Measurements from ENCODE around the gene SS18L1. TPM values are rescaled to one million over a fixed set of nuclear protein-coding genes. Genes with fewer than 3 reads are reported as not detected.

Gene SS18L1
- total RNA-seq, 2 experiments from 2014 or later: 17.0 to 17.7 TPM

GRCh38 chr20:62202676-62203377 is 59.3 kb downstream of the SS18L1 start:
- H3K4me2 ChIP-seq (ENCODE audit: low read length): no peak overlapping the region
- H3K27ac ChIP-seq (ENCODE audit: low read depth, low read length, poor library complexity, severe bottlenecking): no peak overlapping the region
- H2AFZ ChIP-seq (ENCODE audit: low read length): no peak overlapping the region
- no peak overlapping the region for H3K4me3 ChIP-seq (ENCODE audit: low read depth, low read length, poor library complexity, severe bottlenecking)
- no peak for DNase-seq (ENCODE audit: low spot score)
- BruUV-seq (replicated peaks): TSS peak; percentile 72
- H3K9me3 ChIP-seq (ENCODE audit: low read length): no peaks in the 10 kb centered on the region
- H3K9me2 ChIP-seq (ENCODE audit: insufficient read depth, low read length): no peaks in the 10 kb centered on the region
- CTCF ChIA-PET (ENCODE audit: unreplicated experiment): no interaction called here
- no peaks in the 10 kb centered on the region for H3K79me2 ChIP-seq (ENCODE audit: insufficient read depth, low read depth, low read length)
- intact Hi-C loops (cut with micrococcal nuclease; ENCODE audit: unreplicated experiment): no loop called here
- H3K36me3 ChIP-seq (ENCODE audit: insufficient read depth, low read length): peaks cover 53% of the 10 kb centered on the region
- no peaks in the 10 kb centered on the region for H4K20me1 ChIP-seq (ENCODE audit: insufficient read depth, low read length)
- TF ChIP-seq EZH2phosphoT487 (IDR thresholded peaks at IDR 0.05; ENCODE audit: borderline replicate concordance, low read depth, low read length): no peak
- TF ChIP-seq CTCF (conservative IDR thresholded peaks at IDR 0.05; ENCODE audit: low read length): no peak
- POLR2A ChIA-PET: interaction anchor here (0.7 kb wide), 1 partner anchor 97 kb away, joined by 3 read pairs; no protein-coding TSS in a partner anchor
- peaks cover 23% of the 10 kb centered on the region for H3K4me1 ChIP-seq (ENCODE audit: insufficient read depth, low read length, poor library complexity, severe bottlenecking)

- POLR2A ChIA-PET: no interaction called here
- CTCF ChIA-PET (ENCODE audit: unreplicated experiment): no interaction called here
- TF ChIP-seq EZH2phosphoT487 (IDR thresholded peaks at IDR 0.05; ENCODE audit: borderline replicate concordance, low read depth, low read length) (no peak), CTCF (conservative IDR thresholded peaks at IDR 0.05; ENCODE audit: low read length) (no peak)
- Histone ChIP-seq H2AFZ (ENCODE audit: low read length) (no peak overlapping the region), H3K9me2 (ENCODE audit: insufficient read depth, low read length) (no peaks in the 10 kb centered on the region), H3K36me3 (ENCODE audit: insufficient read depth, low read length) (peaks cover 46% of the 10 kb centered on the region), H3K79me2 (ENCODE audit: insufficient read depth, low read depth, low read length) (no peaks in the 10 kb centered on the region), H3K9me3 (ENCODE audit: low read length) (no peaks in the 10 kb centered on the region), H3K4me3 (ENCODE audit: low read depth, low read length, poor library complexity, severe bottlenecking) (no peak overlapping the region), H4K20me1 (ENCODE audit: insufficient read depth, low read length) (no peaks in the 10 kb centered on the region), H3K4me1 (ENCODE audit: insufficient read depth, low read length, poor library complexity, severe bottlenecking) (peaks cover 23% of the 10 kb centered on the region), H3K27ac (ENCODE audit: low read depth, low read length, poor library complexity, severe bottlenecking) (no peak overlapping the region), H3K4me2 (ENCODE audit: low read length) (no peak overlapping the region)
- intact Hi-C loops (cut with micrococcal nuclease; ENCODE audit: unreplicated experiment): no loop called here
- no peak for DNase-seq (ENCODE audit: low spot score)
- BruUV-seq (replicated peaks): no TSS peak
These were observed 59.9 kb downstream of the SS18L1 start for GRCh38 chr20:62203378-62204030.

All from OCI-LY7 (cell line).